Breast epithelium (tissue), 4 donors: ENCODE measurements around the gene SMAD9. TPM values are rescaled to one million over a fixed set of nuclear protein-coding genes. Genes with fewer than 3 reads are reported as not detected.

Experiments used
- DNase-seq, 2 donors: peaks; one replicate each; pipeline ENCODE4 v3.0.0-alpha.2; 2019; ENCODE audit warnings: low spot score in 2 of 2
- H3K27ac ChIP-seq, 2 donors: fragments of 200-600 bp; sonication (generic) in 1 of 2; one replicate each; pipeline ENCODE4 v1.5.1; 2016 to 2019; ENCODE audit warnings: mild to moderate bottlenecking in 1 of 2
- H3K27me3 ChIP-seq, 2 donors: fragments of 200-600 bp; sonication (generic) in 1 of 2; one replicate each; pipeline versions ENCODE4 v1.5.1 to v1.6.0; 2017 to 2019; ENCODE audit warnings: control low read depth in 1 of 2, mild to moderate bottlenecking in 1 of 2
- H3K36me3 ChIP-seq: fragments of 200-600 bp; one replicate; pipeline ENCODE4 v1.5.1; 2019
- H3K4me1 ChIP-seq, 2 donors: fragments of 200-600 bp; sonication (generic); one replicate each; pipeline ENCODE4 v1.5.1; 2016 to 2019; ENCODE audit warnings: control low read depth in 1 of 2
- H3K4me3 ChIP-seq, 3 donors: fragments of 200-600 bp; sonication (generic); 1 replicate in 2 of 3; 2 replicates in 1 of 3; pipeline ENCODE4 v1.5.1; 2016 to 2019; ENCODE audit warnings: mild to moderate bottlenecking in 3 of 3, moderate library complexity in 2 of 3
- H3K9me3 ChIP-seq, 2 donors: fragments of 200-600 bp; sonication (generic) in 1 of 2; one replicate each; pipeline ENCODE4 v1.5.1; 2016 to 2019; ENCODE audit warnings: control low read depth in 1 of 2
- CTCF ChIP-seq, 3 donors: fragments of 450-650 bp; IDR thresholded peaks; one replicate each; pipeline ENCODE4 v1.5.1; 2016 to 2017; ENCODE audit warnings: antibody characterized with exemption in 3 of 3, mild to moderate bottlenecking in 3 of 3, moderate library complexity in 3 of 3
- POLR2A ChIP-seq: fragments of 450-650 bp; IDR thresholded peaks from one replicate; pipeline ENCODE4 v1.6.1; 2016; ENCODE audit warnings: antibody characterized with exemption, mild to moderate bottlenecking, moderate library complexity
- POLR2AphosphoS5 ChIP-seq, 3 donors: sonication (generic); formaldehyde crosslinking; IDR thresholded peaks; one replicate each; pipeline ENCODE4 v1.6.1; 2017; ENCODE audit warnings: antibody characterized with exemption in 3 of 3
- intact Hi-C: fragments of 100-400 bp; cut with DNase I; formaldehyde crosslinking; loops from one replicate; pipeline ENCODE4 v1.15.1; 2023; ENCODE audit warnings: low total_unique reads
- total RNA-seq, 3 donors: library from RNA; depleted of rRNA; stranded (reverse); fragments of >200 nt; gene quantifications; one replicate each; pipeline ENCODE4 v1.1.0, GENCODE V29; 2016

The SMAD9 gene
- total RNA-seq, 3 donors from 2014 or later, result 5.3 to 7.5 (median 5.9) TPM

DNA sequence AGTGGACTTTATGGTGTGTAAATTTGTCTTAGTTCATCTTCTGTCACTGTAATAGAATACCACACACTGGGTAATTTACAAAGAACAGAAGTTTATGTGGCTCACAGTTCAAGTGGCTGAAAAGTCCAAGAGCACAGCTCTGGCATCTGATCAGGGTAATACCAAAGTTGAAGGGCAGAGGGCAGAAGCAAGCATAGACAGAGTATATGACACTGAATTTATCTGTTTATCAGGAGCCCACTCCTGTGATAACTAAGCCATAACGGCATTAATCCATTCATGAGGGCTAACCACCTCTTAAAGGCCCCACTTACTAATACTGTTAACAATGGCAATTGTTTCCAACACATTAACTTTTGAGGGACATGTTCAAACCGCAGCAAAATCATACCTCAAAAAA lies 105.0 kb downstream of the SMAD9 start:
- Histone ChIP-seq H3K27me3 (no peaks in the 10 kb centered on the region), H3K4me1 (peaks cover 0 to 1% of the 10 kb centered on the region in 2 donors), H3K4me3 (no peak overlapping the region), H3K36me3 (no peaks in the 10 kb centered on the region), H3K27ac (no peak overlapping the region), H3K9me3 (no peaks in the 10 kb centered on the region)
- DNase-seq, result no peak
- intact Hi-C loops, result loop anchor here (5.0 kb wide), 1 partner anchor 488 kb away; no protein-coding TSS in a partner anchor
- TF ChIP-seq POLR2AphosphoS5 (IDR thresholded peaks at IDR 0.05) (no peak), POLR2A (no peak), CTCF (IDR thresholded peaks at IDR 0.05) (no peak)

DNA sequence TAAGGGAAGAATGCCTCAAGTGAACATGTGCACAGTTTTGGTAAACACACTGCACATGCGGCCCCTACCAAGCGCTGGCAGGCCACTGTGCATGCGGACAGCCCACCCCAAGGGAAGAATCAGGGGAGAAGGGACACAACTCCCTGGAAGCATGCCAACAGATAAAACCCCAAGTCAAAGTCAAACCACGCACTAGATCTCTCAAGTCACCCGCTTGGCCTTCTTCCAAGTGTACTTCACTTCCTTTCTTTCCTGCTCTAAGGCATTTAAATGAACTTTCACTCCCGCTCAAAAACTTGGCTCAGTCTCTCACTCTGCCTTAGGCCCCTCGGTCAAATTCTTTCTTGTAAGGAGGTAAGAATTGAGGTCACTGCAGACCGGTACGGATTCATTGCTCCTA lies 105.6 kb downstream of the SMAD9 start:
- Histone ChIP-seq H3K36me3 (no peaks in the 10 kb centered on the region), H3K9me3 (no peaks in the 10 kb centered on the region), H3K27me3 (no peaks in the 10 kb centered on the region), H3K4me1 (no peaks in the 10 kb centered on the region), H3K4me3 (no peak overlapping the region), H3K27ac (no peak overlapping the region)
- TF ChIP-seq POLR2AphosphoS5 (IDR thresholded peaks at IDR 0.05), result no peak
- no peak for DNase-seq
- intact Hi-C loops, result no loop called here

- Histone ChIP-seq H3K4me1 (no peaks in the 10 kb centered on the region), H3K27ac (no peak overlapping the region), H3K4me3 (no peak overlapping the region), H3K9me3 (no peaks in the 10 kb centered on the region), H3K27me3 (no peaks in the 10 kb centered on the region), H3K36me3 (no peaks in the 10 kb centered on the region)
- DNase-seq, result no peak
- TF ChIP-seq CTCF (IDR thresholded peaks at IDR 0.05), result no peak
- no peak for TF ChIP-seq POLR2AphosphoS5 (IDR thresholded peaks at IDR 0.05)
- no peak for TF ChIP-seq POLR2A
- intact Hi-C loops, result no loop called here
Observed at GRCh38 chr13:36813225-36813624, 106.8 kb downstream of the SMAD9 start.

DNA sequence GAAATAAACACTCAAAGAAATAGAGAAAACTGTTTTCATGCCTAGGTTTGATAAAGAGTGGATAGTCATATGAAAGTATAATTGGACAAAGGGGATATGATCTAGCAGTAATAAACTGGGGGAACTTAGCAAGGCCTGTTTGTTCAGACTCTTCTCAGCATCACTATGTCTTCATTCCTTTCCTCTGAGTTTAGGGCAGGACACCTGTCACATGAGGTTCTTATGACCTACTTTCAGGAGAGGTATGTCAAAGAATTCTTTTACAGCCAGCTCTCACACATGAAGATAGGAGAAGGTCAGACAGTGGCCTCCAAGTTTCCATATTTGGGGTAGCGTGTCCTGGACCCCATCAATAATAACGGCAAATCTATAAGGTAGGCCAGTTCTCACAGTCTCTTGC lies 112.4 kb downstream of the SMAD9 start:
- Histone ChIP-seq H3K36me3 (no peaks in the 10 kb centered on the region), H3K4me3 (no peak overlapping the region), H3K4me1 (no peaks in the 10 kb centered on the region), H3K27ac (no peak overlapping the region), H3K27me3 (no peaks in the 10 kb centered on the region), H3K9me3 (no peaks in the 10 kb centered on the region)
- TF ChIP-seq POLR2A (no peak), CTCF (IDR thresholded peaks at IDR 0.05) (no peak), POLR2AphosphoS5 (IDR thresholded peaks at IDR 0.05) (no peak)
- DNase-seq, result no peak
- intact Hi-C loops, result no loop called here

DNA sequence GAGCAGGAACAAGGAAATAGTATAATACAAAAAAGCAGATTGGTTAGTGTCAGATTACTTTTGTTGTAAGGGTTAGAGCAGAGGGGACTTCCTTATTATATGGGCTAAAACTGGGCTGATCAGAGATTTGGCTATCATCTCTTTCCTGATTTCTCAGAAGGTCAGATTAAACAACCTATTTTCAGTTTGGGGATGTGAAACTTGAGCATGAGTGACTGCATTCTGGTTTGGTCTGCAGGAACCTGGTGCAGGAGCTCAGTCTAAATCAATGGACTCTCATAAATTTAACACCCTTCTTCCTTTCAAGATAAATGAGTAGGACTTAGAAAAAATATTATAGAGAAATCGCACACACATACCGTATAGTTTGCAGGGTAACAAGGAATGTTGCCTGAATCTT lies 113.9 kb downstream of the SMAD9 start:
- Histone ChIP-seq H3K27me3 (no peaks in the 10 kb centered on the region), H3K36me3 (no peaks in the 10 kb centered on the region), H3K27ac (no peak overlapping the region), H3K4me1 (no peaks in the 10 kb centered on the region), H3K4me3 (no peak overlapping the region), H3K9me3 (no peaks in the 10 kb centered on the region)
- TF ChIP-seq CTCF (IDR thresholded peaks at IDR 0.05), result no peak
- no peak for TF ChIP-seq POLR2AphosphoS5 (IDR thresholded peaks at IDR 0.05)
- no peak for TF ChIP-seq POLR2A
- intact Hi-C loops, result no loop called here
- DNase-seq, result no peak

DNA sequence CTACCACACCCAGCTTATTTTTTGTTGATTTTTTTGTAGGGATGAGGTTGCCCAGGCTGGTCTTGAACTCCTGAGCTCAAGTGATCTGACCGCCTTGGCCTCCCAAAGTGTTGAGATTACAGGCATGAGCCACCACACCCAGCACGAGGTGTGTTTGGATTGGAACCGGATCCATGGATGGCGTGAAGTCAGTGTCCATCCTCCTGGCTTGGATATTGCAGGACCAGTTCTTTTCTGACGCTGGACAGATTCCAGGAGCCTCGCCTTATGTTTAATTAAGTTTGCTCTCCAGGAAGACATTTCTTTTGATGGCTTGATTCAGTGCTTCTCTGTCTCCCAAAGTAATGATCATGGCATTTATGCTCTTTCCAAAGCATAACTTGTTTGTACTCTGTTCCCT lies 115.5 kb downstream of the SMAD9 start:
- DNase-seq, result no peak
- no peaks in the 10 kb centered on the region for H3K27me3 ChIP-seq
- TF ChIP-seq POLR2A, result no peak
- no peak for TF ChIP-seq CTCF (IDR thresholded peaks at IDR 0.05)
- no peak for TF ChIP-seq POLR2AphosphoS5 (IDR thresholded peaks at IDR 0.05)
- H3K4me3 ChIP-seq, result no peak overlapping the region
- intact Hi-C loops, result no loop called here
- H3K27ac ChIP-seq, result no peak overlapping the region
- H3K9me3 ChIP-seq, result no peaks in the 10 kb centered on the region
- no peaks in the 10 kb centered on the region for H3K4me1 ChIP-seq
- H3K36me3 ChIP-seq, result no peaks in the 10 kb centered on the region
